K562 (cell line): ENCODE data around the gene RNU1-2. TPM values are rescaled to one million over a fixed set of nuclear protein-coding genes. Genes with fewer than 3 reads are reported as not detected.
"Not testable (repeated sequence)": the region's sequence is repeated elsewhere in the genome, so short reads cannot be mapped to it uniquely, and the experiment has no call there.

Experiments
- ATAC-seq: fragments of 200-7000 bp; cut with Tn5 transposase; 3 replicates; pipeline ENCODE4 v1.9.1; 2020; ENCODE audit warnings: moderate library complexity
- BruUV-seq: library from RNA; stranded (reverse); fragments of 400-500 nt; replicated peaks from 2 replicates; lab custom pipeline; 2021; lab: Mats Ljungman, UMichigan
- CTCF ChIA-PET: fragments of 300-600 bp; formaldehyde crosslinking; extraction: SDS; loops from one replicate; lab custom pipeline; 2021; ENCODE audit warnings: low intra/inter-chr PET ratio; lab: Yijun Ruan, JAX
- POLR2A ChIA-PET: fragments of 300-600, 350-650 bp; sonication (Branson Sonifier 250); formaldehyde crosslinking; extraction: SDS; loops from one replicate; lab custom pipeline; 2021; ENCODE audit warnings: antibody characterized with exemption, inconsistent platforms; lab: Yijun Ruan, JAX
- DNase-seq, 4 experiments: peaks; one replicate each; pipeline versions ENCODE4 v3.0.0 to v3.0.0-alpha.2; 2011 to 2018; ENCODE audit warnings: low spot score in 3 of 4, mixed read lengths in 3 of 4; ENCODE audit errors: extremely low read depth in 1 of 4
- FAIRE-seq: peaks from 2 replicates; lab custom pipeline; 2011; peaks lifted over from hg19 to GRCh38; lab: Jason Lieb, UNC
- H2AFZ ChIP-seq: 2 replicates; pipeline ENCODE4 v1.6.0; 2011; ENCODE audit warnings: low read depth, low read length, control low read depth, inconsistent platforms
- H3K27ac ChIP-seq: fragments of 200-600 bp; 3 replicates; pipeline ENCODE4 v1.8.0; 2011; ENCODE audit warnings: low read depth, mild to moderate bottlenecking, control low read depth, inconsistent platforms, low read length, moderate library complexity, mixed read lengths; ENCODE audit errors: extremely low read depth
- H3K27me3 ChIP-seq, 2 experiments: fragments of 300-600 bp in 1 of 2; 2 replicates in 1 of 2; 3 replicates in 1 of 2; pipeline versions ENCODE4 v1.6.0 to v1.8.0; 2011; ENCODE audit warnings: inconsistent platforms in 2 of 2, low read length in 2 of 2, mild to moderate bottlenecking in 1 of 2, mixed read lengths in 1 of 2, moderate library complexity in 1 of 2; ENCODE audit not compliant: control insufficient read depth in 2 of 2, insufficient read depth in 2 of 2
- H3K36me3 ChIP-seq: fragments of 300-600 bp; 3 replicates; pipeline ENCODE4 v1.8.0; 2011; ENCODE audit warnings: mild to moderate bottlenecking, low read length, inconsistent platforms; ENCODE audit not compliant: control insufficient read depth, insufficient read depth
- H3K4me1 ChIP-seq, 2 experiments: fragments of 200-600 bp in 1 of 2; replicated peaks in 1 of 2; 2 replicates in 1 of 2; 3 replicates in 1 of 2; pipeline versions ENCODE4 v1.5.1 to v1.8.0; 2011; ENCODE audit warnings: inconsistent platforms in 2 of 2, low read length in 2 of 2, mild to moderate bottlenecking in 1 of 2, mixed read lengths in 1 of 2, moderate library complexity in 1 of 2; ENCODE audit not compliant: control insufficient read depth in 2 of 2, insufficient read depth in 2 of 2
- H3K4me2 ChIP-seq: 2 replicates; pipeline ENCODE4 v1.6.1; 2011; ENCODE audit warnings: low read length, control low read depth, inconsistent platforms, mixed read lengths; ENCODE audit not compliant: insufficient read depth
- H3K4me3 ChIP-seq: fragments of 200-600 bp; sonication (generic), shearing (Covaris generic); 2 replicates; pipeline ENCODE4 v1.5.1; 2016; ENCODE audit warnings: control low read depth, inconsistent platforms
- H3K79me2 ChIP-seq: fragments of 200-600 bp; 3 replicates; pipeline ENCODE4 v1.8.0; 2011; ENCODE audit warnings: low read length, inconsistent platforms; ENCODE audit not compliant: control insufficient read depth, insufficient read depth
- H3K9ac ChIP-seq, 2 experiments: 2 replicates each; pipeline versions ENCODE4 v1.6.0 to v1.6.1; 2011; ENCODE audit warnings: low read depth in 2 of 2, low read length in 2 of 2, control low read depth in 1 of 2, inconsistent platforms in 1 of 2, mild to moderate bottlenecking in 1 of 2, mixed read lengths in 1 of 2; ENCODE audit not compliant: insufficient read depth in 1 of 2
- H3K9me1 ChIP-seq: one replicate; pipeline ENCODE4 v1.6.0; 2011; ENCODE audit warnings: inconsistent platforms, mild to moderate bottlenecking, low read length, moderate library complexity; ENCODE audit not compliant: control insufficient read depth, insufficient read depth
- H3K9me3 ChIP-seq: replicated peaks from 2 replicates; pipeline ENCODE4 v1.5.1; 2011; ENCODE audit warnings: low read depth, low read length, inconsistent platforms; ENCODE audit not compliant: control insufficient read depth, insufficient read depth
- H4K20me1 ChIP-seq: replicated peaks from 2 replicates; pipeline ENCODE4 v1.6.1; 2011; ENCODE audit warnings: low read length, inconsistent platforms, mixed read lengths; ENCODE audit not compliant: control insufficient read depth, insufficient read depth
- BCOR ChIP-seq: fragments of 450-650 bp; IDR thresholded peaks from 2 replicates; pipeline ENCODE4 v1.6.1; 2016
- CTCF ChIP-seq, 3 experiments: IDR thresholded peaks in 2 of 3; conservative IDR thresholded peaks in 1 of 3; 2 replicates each; pipeline ENCODE4 v1.5.1; 2011 to 2012; ENCODE audit warnings: low read length in 3 of 3, mild to moderate bottlenecking in 3 of 3, control low read depth in 2 of 3, improper control_type of control experiment in 1 of 3, inconsistent platforms in 1 of 3, low read depth in 1 of 3, mixed read lengths in 1 of 3, moderate library complexity in 1 of 3; ENCODE audit not compliant: insufficient read depth in 2 of 3
- HDAC2 ChIP-seq: fragments of 450-650 bp; IDR thresholded peaks from 2 replicates; pipeline ENCODE4 v1.6.1; 2016; ENCODE audit warnings: mild to moderate bottlenecking
- KDM1A ChIP-seq, 2 experiments: fragments of 450-650 bp; IDR thresholded peaks; 2 replicates each; pipeline ENCODE4 v1.6.1; 2016; ENCODE audit warnings: mild to moderate bottlenecking in 2 of 2
- RBM25 ChIP-seq: fragments of 200-400 bp; formaldehyde crosslinking; IDR thresholded peaks from 2 replicates; pipeline ENCODE4 v1.6.1; 2018; ENCODE audit warnings: low read length, low read depth, moderate library complexity; ENCODE audit not compliant: severe bottlenecking
- ZFP36 ChIP-seq: fragments of 150-350 bp; IDR thresholded peaks from 2 replicates; pipeline ENCODE4 v1.6.1; 2018; ENCODE audit warnings: low read length, low read depth; ENCODE audit not compliant: partially characterized antibody
- WGBS: fragments of 100-300 bp; shearing (Covaris generic); methylation state at CpG from one replicate; pipeline ENCODE4 v1.1.6; 2016; ENCODE audit warnings: low coverage, mixed read lengths; ENCODE audit not compliant: insufficient coverage; ENCODE audit errors: missing lambda C conversion rate; 5-methylcytosine and 5-hydroxymethylcytosine counted together
- in situ Hi-C: fragments of 300-500 bp; cut with MboI; formaldehyde crosslinking; loops from 4 replicates; pipeline ENCODE4 v1.15.0; 2018; ENCODE audit warnings: inconsistent platforms, mixed read lengths
- intact Hi-C: fragments of 100-400 bp; cut with micrococcal nuclease; formaldehyde crosslinking; loops from 2 replicates; pipeline ENCODE4 v1.14.2; 2022
- polyA plus RNA-seq, 8 experiments: library from polyadenylated mRNA; depleted of rRNA in 4 of 8; stranded (reverse) in 5 of 8; unstranded in 3 of 8; fragments of >200 nt; fragmentation: Nextera tagmentation in 2 of 8; fragmentation: Illumina TruSeq in 1 of 8; extraction: Ambion mirVana in 2 of 8; extraction: Trizol in 1 of 8; gene quantifications; 2 replicates each; pipeline versions ENCODE4 v1.2.1 to v1.2.3, GENCODE V29; 2011 to 2014; ENCODE audit warnings: inconsistent platforms in 1 of 8, missing spikeins in 1 of 8
- total RNA-seq, 7 experiments: library from RNA; depleted of rRNA in 6 of 7; stranded (reverse); fragments of >200 nt in 6 of 7; fragmentation: Illumina TruSeq in 2 of 7; extraction: Trizol in 2 of 7; gene quantifications; 2 replicates each; pipeline versions ENCODE4 v1.2.1 to v1.2.3, GENCODE V29; 2011 to 2021; ENCODE audit warnings: low replicate concordance in 1 of 7

Gene RNU1-2
- total and polyA plus RNA-seq, 9 of the 15 experiments (the other 6 are each of a cell fraction or from before 2014, with no cell fraction given) = under 0.01 to 32,823 (median 2,538) TPM; not detected in 4

- H3K27me3 ChIP-seq, H3K36me3 ChIP-seq, BruUV-seq, H3K27ac ChIP-seq, H3K9me1 ChIP-seq, H3K4me2 ChIP-seq, H3K9ac ChIP-seq, FAIRE-seq, H2AFZ ChIP-seq, H4K20me1 ChIP-seq, POLR2A ChIA-PET, CTCF ChIA-PET, H3K9me3 ChIP-seq, H3K4me3 ChIP-seq, H3K79me2 ChIP-seq, intact Hi-C loops: not testable (repeated sequence)
- H3K4me1 ChIP-seq = peaks cover 3 to 21% of the 10 kb centered on the region in 2 experiments; a peak in 3 of 5 replicates
- in situ Hi-C loops = loop anchor here (25.0 kb wide), 1 partner anchor 300 kb away; the partner anchor contains the start of gene NBPF1
- 67% methylated on average over 6 of the region's 8 CpGs for WGBS
- TF ChIP-seq CTCF (IDR thresholded peaks at IDR 0.05 in 2 of 3, conservative IDR thresholded peaks at IDR 0.05 in 1 of 3; ENCODE audit: insufficient read depth in 2 of 3, low read depth in 1 of 3, low read length in 3 of 3) = peak; percentile 23 to 59 (median 25); a peak in 5 of 6 replicates
- peak; percentile 88 for TF ChIP-seq BCOR
- TF ChIP-seq HDAC2 = 0 out of 2 replicates have a peak, but pooled peaks have one; percentile 45
- TF ChIP-seq ZFP36 = peak; percentile 83
- peak; percentile 94 for TF ChIP-seq RBM25
- 0 out of 4 replicates have a peak, but pooled peaks of 1 of the 2 experiments have one; percentile 20 for TF ChIP-seq KDM1A (IDR thresholded peaks at IDR 0.05)
- ATAC-seq (peak; percentile 29), DNase-seq (peak in 1 of 4 experiments; percentile 33)
Measured at GRCh38 chr1:16911851-16912721, 16.3 kb downstream of the RNU1-2 start.

- H4K20me1 ChIP-seq, H3K27me3 ChIP-seq, FAIRE-seq, H3K9ac ChIP-seq, H3K9me1 ChIP-seq, H3K36me3 ChIP-seq, H3K27ac ChIP-seq, BruUV-seq, ATAC-seq, H3K9me3 ChIP-seq, intact Hi-C loops, DNase-seq, H3K4me3 ChIP-seq, H3K4me2 ChIP-seq, CTCF ChIA-PET, H3K79me2 ChIP-seq, H2AFZ ChIP-seq: not testable (repeated sequence)
- 82% methylated on average over 8 of the region's 8 CpGs for WGBS
- POLR2A ChIA-PET = interaction anchor here (0.8 kb wide), 1 partner anchor 16 kb away, joined by 3 read pairs; no protein-coding TSS in a partner anchor
- peaks cover 3 to 21% of the 10 kb centered on the region in 2 experiments; a peak in 3 of 5 replicates for H3K4me1 ChIP-seq
- in situ Hi-C loops = loop anchor here (25.0 kb wide), 1 partner anchor 300 kb away; the partner anchor contains the start of gene NBPF1
Measured at GRCh38 chr1:16912742-16913141, 17.0 kb downstream of the RNU1-2 start.
